ENCODE data around the gene MMP25.
"Not testable (repeated sequence)": the region's sequence is repeated elsewhere in the genome, so short reads cannot be mapped to it uniquely, and the experiment has no call there.

The MMP25 gene

GRCh38 chr16:3029491-3030221 lies 16.7 kb upstream of the MMP25 start:
- peak; percentile 73 for DNase-seq (ENCODE audit: low spot score)

DNA sequence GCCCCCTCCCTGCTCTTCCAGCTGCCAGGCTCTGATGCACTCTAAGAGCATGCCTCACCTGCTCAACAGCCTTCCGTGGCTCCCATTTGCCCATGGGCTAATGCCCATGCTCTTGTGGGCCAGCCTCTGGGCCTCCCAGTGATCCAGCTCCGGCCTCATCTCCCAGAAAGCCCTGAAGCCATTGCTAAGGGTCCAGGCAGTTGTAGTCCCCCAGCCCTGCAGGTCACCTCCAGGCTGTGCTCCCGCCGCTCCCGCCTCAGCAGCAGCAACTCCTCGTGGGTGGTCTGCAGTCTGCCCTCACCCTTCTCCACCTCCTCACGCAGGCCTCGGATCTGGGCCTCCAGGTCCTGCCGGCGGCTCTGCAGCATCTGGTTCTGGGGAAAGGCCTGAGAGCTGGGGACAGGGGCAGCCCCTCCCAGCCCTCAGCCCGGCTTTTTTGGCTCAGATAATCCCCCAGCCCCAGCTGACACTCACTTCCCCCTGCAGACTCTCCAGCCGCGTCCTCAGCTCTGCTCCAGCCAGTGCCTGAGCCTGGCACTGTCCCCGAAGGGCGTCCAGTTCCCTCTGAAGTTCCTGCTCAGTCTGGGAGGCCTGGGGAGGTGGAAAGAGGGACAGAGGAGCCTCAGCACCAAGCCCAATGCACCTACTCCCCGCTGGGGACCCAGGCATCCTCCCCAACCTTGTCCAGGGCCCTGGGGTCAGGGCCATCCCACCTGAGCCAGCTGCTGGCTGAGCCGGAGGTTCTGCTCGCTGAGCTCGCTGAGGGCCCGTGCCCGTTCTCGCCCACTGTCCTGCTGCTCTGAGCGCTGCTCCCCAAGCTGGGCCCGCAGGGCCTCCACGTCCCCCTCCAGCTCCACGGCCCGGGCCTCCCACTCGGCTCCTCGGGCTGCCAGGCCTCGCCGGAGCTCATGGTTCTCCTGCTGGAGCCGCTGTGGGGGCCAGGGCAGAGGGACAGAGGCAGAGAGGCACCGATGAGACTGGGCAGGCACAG lies 15.8 kb upstream of the MMP25 start:
- DNase-seq (ENCODE audit: low spot score), result no peak

DNA sequence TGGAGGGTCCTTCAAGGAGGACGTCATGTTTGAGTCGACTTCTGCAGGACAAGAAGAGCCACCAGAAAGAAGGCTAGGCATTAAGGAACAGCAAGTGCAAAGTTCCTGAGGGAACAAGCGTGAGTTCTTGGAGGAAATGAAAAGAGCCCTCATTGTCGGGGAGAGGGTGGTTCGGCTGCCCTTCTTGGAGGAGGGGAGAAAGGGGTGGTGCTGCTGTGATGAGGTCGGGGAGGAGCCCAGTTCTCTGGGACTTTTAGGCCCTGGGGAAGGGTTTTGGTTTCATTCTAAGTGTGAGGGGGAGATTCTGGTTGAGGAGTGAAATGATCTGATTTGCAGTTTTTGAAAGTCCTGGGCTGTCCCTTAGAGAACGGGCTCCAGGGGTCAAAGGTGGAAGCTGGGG lies 13.7 kb upstream of the MMP25 start:
- DNase-seq (ENCODE audit: low spot score), result no peak

DNA sequence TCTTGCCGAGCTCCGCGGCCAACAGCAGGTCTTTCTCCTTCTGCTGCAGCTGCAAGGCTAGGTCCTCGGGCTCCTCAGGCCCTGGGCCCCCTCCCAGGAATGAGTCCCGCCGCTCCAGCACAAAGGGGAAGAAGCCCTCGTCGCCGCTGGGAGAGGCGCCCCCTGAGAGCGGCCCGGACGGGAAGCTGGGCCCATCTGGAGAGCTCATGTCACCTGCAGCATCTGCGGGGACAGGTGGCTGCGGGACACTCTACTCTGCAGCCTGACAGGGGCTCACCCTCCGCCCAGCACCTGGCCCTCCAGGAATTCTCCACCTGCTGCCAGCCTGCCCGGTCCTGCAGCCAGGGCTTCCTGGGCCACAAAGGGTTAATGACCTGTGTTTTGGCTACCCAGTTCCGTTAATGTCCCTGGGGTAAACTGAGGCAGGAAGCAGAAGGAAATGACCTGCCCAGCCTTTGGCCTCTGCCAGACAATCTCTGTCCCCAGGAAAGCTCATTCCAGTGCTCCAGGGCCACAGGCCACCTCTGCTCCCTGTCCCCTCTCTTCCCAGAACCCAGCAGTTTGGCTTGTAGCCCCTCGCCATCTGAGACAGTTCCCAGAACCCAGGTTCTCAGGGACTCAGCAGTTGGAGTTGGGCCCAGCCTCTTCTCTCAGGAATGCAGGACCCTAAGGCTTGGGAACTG lies 10.9 kb upstream of the MMP25 start:
- no peak for DNase-seq (ENCODE audit: low spot score)

DNA sequence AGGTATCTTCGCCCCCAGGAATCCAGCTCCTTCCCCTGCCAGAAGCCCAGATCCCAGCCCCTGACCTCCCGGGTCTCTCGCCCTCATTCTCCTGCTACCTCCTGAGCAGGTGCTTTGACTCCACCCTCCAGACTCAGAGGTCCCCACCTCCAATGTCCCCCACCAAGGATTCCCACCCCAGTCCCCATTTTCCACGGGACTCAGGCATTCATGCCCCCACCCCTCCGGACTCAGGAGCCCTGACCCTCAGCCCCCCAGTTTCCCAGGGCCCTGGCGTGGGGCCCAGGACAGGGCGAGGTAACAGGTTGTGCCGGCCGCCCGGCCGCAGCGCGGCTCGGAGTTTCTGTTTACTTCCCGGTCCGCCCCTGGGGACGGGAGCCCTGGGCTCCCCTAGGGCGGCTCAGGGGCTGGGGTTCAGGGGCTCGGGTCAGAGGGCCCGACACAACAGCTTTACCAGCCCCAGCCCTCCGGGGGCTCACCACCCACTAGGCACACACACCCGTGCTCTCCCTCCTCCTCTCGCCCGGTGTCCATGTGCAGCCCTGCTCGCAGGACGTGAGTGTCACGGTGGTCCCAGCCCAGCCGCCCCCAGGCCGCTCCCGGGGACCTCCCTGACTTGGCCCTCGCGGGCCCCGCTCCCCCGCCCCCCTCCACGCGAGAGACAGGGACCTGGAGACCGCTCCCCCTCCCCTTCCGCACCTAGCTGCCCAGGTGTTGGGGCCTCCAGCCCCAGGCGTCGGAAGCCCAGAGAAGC lies 10.2 kb upstream of the MMP25 start:
- DNase-seq (ENCODE audit: low spot score), result no peak

DNA sequence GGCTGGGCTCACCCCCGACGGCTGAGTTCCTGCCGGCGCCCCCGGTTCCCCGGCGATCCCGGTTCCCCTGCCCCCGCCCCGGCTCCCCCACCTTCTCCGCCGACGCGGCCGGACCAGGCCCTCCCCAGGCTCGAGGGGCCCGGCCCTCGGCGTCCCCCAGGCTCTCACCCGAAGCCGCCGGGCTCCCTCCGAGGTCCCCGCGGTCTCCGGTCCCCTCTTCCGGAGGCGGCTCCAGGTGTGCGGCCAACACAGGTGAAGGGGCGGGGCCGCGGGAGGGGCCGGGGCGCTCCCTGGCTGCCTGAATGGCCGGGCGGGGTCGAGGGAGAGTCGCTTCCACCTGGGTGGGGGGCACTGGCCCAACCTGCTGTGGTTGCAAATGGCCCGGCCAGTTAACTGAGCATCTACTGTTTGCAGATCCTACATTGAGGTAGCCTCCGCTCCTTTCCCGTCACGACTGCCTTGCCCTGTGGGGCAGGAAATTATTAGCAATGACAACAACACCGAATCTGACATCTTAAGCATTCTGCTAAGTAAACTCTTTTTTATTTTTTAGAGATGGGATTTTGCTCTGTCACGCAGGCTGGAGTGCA lies 9.5 kb upstream of the MMP25 start, which contains the start of gene BICDL2:
Gene BICDL2, minus strand, starts transcription at position 219 of the 590 bp plus-strand sequence. CDS start 1,448 bp downstream, outside the sequence.
- DNase-seq (ENCODE audit: low spot score), result no peak

DNA sequence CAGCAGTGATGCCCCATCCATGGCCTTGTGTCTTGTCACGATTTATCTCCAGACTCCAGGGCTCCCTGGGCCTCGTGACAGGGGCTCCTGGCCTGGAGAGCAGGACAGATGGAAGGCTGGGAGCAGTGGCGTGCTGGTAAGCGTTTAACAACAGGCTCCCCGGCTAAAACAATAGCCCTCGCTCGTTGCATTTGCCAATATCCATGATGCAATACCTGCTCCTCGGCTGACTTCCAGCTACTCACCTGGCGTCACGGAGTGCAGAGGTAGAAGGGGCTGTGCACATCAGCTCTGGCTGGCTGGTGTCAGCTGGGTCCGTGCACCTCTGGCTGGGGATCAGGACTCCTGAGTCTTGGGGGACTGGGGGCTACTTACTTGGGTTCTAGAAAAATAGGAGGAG lies 8.1 kb upstream of the MMP25 start:
- DNase-seq (ENCODE audit: low spot score), result no peak

GRCh38 chr16:3038896-3039295 lies 7.5 kb upstream of the MMP25 start:
- no peak for DNase-seq (ENCODE audit: low spot score)

DNA sequence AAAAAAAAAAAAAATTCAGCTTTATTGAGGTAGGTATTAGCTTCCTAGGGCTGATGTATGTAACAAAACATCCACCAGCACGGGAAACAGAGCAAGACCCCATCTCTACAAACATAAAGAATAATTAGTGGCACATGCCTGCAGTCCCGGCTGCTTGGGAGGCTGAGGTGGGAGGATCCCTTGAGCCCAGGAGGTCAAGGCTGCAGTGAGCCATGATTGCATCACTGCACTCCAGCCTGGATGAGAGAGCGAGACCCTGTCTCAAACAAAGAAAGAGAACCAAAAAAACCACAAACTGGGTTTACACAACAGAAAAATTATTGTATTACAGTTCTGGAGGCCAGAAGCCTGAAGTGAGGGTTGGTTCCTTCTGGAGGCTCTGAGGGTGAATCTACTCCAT lies 4.0 kb upstream of the MMP25 start:
- DNase-seq (ENCODE audit: low spot score), result no peak

DNA sequence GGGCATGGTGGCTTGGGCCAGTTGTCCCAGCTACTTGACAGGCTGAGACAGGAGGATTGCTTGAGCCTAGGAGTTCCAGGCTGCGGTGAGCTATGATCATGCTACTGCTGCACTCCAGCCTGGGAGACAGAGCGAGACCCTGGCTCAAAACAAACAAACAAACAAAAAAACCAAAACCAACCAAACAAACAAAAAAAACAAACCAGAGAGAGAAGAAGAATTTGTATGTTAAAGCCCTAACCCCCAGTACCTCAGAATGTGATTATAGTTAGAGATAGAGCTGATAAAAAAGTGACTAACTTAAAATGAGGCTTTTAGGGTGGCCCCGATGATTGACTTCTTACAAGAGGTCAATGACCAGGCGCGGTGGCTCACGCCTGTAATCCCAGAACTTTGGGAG lies 1.7 kb upstream of the MMP25 start:
- DNase-seq (ENCODE audit: low spot score), result no peak

DNA sequence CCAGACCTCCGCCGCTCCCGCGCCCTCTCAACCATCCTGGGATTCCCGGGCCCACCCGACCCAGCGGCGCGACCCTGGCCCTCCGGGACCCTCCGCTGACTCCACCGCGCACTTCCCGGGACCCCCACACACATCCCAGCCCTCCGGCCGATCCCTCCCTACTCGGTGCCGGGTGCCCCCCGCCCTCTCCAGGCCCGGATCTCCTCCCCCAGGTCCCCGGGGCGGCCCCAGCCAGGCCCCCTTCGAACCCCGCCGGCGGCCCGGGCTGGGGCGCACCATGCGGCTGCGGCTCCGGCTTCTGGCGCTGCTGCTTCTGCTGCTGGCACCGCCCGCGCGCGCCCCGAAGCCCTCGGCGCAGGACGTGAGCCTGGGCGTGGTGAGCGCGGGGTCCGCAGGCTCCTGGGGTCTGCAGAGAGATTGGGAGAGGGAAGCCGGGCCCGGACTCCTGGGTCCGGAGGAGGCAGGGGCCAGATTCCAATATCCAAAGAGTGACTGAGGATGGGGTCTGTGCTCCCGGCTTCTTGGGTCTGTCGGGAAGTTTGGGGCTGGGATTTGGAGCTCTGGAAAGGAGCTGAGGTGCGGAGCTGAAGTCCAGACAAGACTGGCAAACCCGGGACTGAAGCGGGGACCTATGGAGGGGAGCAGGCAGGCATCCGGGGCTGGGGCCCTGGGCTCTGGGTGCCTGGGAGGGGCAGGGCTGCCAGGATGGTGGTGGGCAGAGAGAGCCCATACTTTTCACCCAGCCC lies 453 bp downstream of the MMP25 start:
- DNase-seq (ENCODE audit: low spot score), result no peak

GRCh38 chr16:3047387-3047720 lies 993 bp downstream of the MMP25 start:
- DNase-seq (ENCODE audit: low spot score), result no peak

DNA sequence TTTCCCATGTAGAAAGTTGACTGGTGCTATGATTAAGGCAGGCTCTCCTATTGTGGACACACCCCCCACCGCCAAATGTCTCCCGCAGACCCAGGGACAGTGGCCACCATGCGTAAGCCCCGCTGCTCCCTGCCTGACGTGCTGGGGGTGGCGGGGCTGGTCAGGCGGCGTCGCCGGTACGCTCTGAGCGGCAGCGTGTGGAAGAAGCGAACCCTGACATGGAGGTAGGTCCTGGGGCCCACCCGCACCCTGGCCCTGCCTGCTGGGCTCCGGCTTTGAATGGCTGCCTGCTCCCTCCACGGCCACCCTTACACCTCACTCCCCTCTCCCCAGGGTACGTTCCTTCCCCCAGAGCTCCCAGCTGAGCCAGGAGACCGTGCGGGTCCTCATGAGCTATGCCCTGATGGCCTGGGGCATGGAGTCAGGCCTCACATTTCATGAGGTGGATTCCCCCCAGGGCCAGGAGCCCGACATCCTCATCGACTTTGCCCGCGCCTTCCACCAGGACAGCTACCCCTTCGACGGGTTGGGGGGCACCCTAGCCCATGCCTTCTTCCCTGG lies 3.6 kb downstream of the MMP25 start:
- no peak for DNase-seq (ENCODE audit: low spot score)

DNA sequence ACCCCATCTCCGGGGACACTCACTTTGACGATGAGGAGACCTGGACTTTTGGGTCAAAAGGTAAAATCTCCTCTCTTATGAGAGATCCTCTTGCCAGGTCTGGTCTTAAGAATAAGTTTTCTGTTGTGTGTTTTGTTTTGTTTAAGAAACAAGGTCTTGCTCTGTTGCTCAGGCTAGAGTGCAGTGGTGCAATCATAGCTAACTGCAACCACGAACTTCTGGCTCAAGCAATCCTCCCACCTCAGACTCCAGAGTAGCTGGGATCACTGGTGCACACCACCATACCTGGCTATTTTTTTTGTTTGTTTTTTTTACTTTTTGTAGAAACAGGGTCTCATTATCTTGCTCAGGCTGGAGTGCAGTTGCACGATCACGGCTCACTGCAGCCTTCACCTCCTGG lies 4.1 kb downstream of the MMP25 start:
- DNase-seq (ENCODE audit: low spot score), result no peak

- no peak for DNase-seq (ENCODE audit: low spot score)
These were observed 4.6 kb downstream of the MMP25 start for GRCh38 chr16:3051009-3051408.

- no peak for DNase-seq (ENCODE audit: low spot score)
These were observed 5.1 kb downstream of the MMP25 start for GRCh38 chr16:3051494-3051893.

GRCh38 chr16:3052571-3053329 lies 6.4 kb downstream of the MMP25 start:
- DNase-seq (ENCODE audit: low spot score), result not testable (repeated sequence)

- not testable (repeated sequence) for DNase-seq (ENCODE audit: low spot score)
These were observed 7.0 kb downstream of the MMP25 start for GRCh38 chr16:3053330-3053710.

GRCh38 chr16:3054965-3055733 lies 8.8 kb downstream of the MMP25 start:
- DNase-seq (ENCODE audit: low spot score), result no peak
